GM18517 (cell line): ENCODE data around the gene SLC4A8.

Source experiments
- ATAC-seq: cut with Tn5 transposase; IDR thresholded peaks from one replicate; pipeline ENCODE4 v1.9.1; 2021; ENCODE audit warnings: mild to moderate bottlenecking, moderate library complexity; ENCODE audit not compliant: unreplicated experiment

Gene SLC4A8

GRCh38 chr12:51424662-51425539, at the start of gene SLC4A8:
Gene SLC4A8 (plus strand): TSS chr12:51424831. CDS start chr12:51424988, 157 bp downstream.
- ATAC-seq = no peak

- ATAC-seq = no peak
Observed at GRCh38 chr12:51374856-51375255, 49.8 kb upstream of the SLC4A8 start.

GRCh38 chr12:51377099-51377984, 47.3 kb upstream of the SLC4A8 start:
- ATAC-seq = no peak

GRCh38 chr12:51378749-51379148, 45.9 kb upstream of the SLC4A8 start:
- ATAC-seq = no peak

- ATAC-seq = no peak
Observed at GRCh38 chr12:51379571-51379970, 45.1 kb upstream of the SLC4A8 start.

- no peak for ATAC-seq
Observed at GRCh38 chr12:51381226-51382079, 43.2 kb upstream of the SLC4A8 start.

- ATAC-seq = no peak
Observed at GRCh38 chr12:51382173-51382572, 42.5 kb upstream of the SLC4A8 start.

- no peak for ATAC-seq
Observed at GRCh38 chr12:51383269-51383905, 41.2 kb upstream of the SLC4A8 start.

- no peak for ATAC-seq
Observed at GRCh38 chr12:51386351-51386750, 38.3 kb upstream of the SLC4A8 start.

- ATAC-seq = no peak
Observed at GRCh38 chr12:51388069-51388799, 36.4 kb upstream of the SLC4A8 start.

GRCh38 chr12:51388846-51389245, 35.8 kb upstream of the SLC4A8 start:
- ATAC-seq = no peak

- no peak for ATAC-seq
Observed at GRCh38 chr12:51389302-51389999, 35.2 kb upstream of the SLC4A8 start.

GRCh38 chr12:51390457-51390856, 34.2 kb upstream of the SLC4A8 start:
- no peak for ATAC-seq

- ATAC-seq = no peak
Observed at GRCh38 chr12:51390891-51391282, 33.7 kb upstream of the SLC4A8 start.

- ATAC-seq = no peak
Observed at GRCh38 chr12:51391283-51392123, 33.1 kb upstream of the SLC4A8 start, which contains the start of gene GALNT6. Gene GALNT6 (minus strand): TSS chr12:51391406. CDS start chr12:51379781, 11,625 bp downstream.

GRCh38 chr12:51392556-51393237, 31.9 kb upstream of the SLC4A8 start:
- ATAC-seq = peak; percentile 51
